ENCODE data around the gene NOTCH4. TPM values are rescaled to one million over a fixed set of nuclear protein-coding genes. Genes with fewer than 3 reads are reported as not detected.

Gene NOTCH4
- total and polyA plus RNA-seq, 9 of the 15 experiments (the other 6 are each of a cell fraction or from before 2014, with no cell fraction given): 0.24 to 4.3 (median 1.7) TPM

DNA sequence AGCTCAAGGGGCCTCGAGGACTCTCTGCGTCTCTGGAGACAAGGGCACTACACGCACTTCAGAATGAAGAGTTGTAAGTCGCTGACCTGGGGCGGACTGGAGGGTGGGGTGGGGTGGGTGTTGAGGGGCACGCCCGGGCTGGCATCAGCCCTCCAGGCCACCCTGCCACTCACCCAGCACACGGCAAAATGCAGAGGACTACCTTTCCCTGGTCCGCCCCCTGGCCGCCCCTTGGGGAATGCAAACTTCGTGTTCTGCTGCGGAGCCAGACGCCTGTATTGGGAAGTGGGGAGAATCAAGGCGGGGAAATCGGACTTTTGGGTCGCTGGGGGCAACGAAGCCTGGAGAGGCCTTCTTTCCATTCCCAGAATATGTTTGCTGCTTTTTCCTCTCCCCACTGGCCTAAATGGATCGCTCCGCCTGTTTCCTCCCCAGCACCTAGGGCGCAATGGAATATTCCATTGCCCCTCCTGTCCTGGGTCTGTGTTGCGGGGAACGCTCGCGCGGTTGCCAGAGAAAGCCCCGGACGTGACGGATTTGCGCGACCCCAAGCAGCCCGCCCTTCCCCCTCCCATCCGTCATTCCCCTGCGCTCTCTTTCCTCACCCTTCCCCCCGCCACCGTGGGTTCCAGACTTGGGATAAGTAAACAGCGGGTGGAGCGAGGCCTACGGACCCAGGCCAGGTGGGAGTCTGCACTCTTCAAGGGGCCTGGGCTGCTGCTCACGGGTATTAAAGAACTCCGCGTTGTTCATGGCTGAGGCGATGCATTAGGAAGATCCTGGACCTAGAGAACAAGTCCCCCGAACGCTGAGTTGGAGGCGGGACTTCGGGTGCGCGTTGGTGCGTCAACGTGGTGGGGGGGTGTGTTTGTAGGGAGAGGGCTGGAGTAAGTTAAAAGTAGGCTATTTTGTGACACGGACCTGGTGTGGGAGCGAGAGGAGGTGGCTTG is 70.0 kb downstream of the NOTCH4 start, which contains the start of gene PPT2 (continued):
- TF ChIP-seq, protein P1, sequence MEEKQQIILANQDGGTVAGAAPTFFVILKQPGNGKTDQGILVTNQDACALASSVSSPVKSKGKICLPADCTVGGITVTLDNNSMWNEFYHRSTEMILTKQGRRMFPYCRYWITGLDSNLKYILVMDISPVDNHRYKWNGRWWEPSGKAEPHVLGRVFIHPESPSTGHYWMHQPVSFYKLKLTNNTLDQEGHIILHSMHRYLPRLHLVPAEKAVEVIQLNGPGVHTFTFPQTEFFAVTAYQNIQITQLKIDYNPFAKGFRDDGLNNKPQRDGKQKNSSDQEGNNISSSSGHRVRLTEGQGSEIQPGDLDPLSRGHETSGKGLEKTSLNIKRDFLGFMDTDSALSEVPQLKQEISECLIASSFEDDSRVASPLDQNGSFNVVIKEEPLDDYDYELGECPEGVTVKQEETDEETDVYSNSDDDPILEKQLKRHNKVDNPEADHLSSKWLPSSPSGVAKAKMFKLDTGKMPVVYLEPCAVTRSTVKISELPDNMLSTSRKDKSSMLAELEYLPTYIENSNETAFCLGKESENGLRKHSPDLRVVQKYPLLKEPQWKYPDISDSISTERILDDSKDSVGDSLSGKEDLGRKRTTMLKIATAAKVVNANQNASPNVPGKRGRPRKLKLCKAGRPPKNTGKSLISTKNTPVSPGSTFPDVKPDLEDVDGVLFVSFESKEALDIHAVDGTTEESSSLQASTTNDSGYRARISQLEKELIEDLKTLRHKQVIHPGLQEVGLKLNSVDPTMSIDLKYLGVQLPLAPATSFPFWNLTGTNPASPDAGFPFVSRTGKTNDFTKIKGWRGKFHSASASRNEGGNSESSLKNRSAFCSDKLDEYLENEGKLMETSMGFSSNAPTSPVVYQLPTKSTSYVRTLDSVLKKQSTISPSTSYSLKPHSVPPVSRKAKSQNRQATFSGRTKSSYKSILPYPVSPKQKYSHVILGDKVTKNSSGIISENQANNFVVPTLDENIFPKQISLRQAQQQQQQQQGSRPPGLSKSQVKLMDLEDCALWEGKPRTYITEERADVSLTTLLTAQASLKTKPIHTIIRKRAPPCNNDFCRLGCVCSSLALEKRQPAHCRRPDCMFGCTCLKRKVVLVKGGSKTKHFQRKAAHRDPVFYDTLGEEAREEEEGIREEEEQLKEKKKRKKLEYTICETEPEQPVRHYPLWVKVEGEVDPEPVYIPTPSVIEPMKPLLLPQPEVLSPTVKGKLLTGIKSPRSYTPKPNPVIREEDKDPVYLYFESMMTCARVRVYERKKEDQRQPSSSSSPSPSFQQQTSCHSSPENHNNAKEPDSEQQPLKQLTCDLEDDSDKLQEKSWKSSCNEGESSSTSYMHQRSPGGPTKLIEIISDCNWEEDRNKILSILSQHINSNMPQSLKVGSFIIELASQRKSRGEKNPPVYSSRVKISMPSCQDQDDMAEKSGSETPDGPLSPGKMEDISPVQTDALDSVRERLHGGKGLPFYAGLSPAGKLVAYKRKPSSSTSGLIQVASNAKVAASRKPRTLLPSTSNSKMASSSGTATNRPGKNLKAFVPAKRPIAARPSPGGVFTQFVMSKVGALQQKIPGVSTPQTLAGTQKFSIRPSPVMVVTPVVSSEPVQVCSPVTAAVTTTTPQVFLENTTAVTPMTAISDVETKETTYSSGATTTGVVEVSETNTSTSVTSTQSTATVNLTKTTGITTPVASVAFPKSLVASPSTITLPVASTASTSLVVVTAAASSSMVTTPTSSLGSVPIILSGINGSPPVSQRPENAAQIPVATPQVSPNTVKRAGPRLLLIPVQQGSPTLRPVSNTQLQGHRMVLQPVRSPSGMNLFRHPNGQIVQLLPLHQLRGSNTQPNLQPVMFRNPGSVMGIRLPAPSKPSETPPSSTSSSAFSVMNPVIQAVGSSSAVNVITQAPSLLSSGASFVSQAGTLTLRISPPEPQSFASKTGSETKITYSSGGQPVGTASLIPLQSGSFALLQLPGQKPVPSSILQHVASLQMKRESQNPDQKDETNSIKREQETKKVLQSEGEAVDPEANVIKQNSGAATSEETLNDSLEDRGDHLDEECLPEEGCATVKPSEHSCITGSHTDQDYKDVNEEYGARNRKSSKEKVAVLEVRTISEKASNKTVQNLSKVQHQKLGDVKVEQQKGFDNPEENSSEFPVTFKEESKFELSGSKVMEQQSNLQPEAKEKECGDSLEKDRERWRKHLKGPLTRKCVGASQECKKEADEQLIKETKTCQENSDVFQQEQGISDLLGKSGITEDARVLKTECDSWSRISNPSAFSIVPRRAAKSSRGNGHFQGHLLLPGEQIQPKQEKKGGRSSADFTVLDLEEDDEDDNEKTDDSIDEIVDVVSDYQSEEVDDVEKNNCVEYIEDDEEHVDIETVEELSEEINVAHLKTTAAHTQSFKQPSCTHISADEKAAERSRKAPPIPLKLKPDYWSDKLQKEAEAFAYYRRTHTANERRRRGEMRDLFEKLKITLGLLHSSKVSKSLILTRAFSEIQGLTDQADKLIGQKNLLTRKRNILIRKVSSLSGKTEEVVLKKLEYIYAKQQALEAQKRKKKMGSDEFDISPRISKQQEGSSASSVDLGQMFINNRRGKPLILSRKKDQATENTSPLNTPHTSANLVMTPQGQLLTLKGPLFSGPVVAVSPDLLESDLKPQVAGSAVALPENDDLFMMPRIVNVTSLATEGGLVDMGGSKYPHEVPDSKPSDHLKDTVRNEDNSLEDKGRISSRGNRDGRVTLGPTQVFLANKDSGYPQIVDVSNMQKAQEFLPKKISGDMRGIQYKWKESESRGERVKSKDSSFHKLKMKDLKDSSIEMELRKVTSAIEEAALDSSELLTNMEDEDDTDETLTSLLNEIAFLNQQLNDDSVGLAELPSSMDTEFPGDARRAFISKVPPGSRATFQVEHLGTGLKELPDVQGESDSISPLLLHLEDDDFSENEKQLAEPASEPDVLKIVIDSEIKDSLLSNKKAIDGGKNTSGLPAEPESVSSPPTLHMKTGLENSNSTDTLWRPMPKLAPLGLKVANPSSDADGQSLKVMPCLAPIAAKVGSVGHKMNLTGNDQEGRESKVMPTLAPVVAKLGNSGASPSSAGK (IDR thresholded peaks at IDR 0.05): peak; percentile 42
- TF ChIP-seq PPARD (CRISPR knock-in tag; IDR thresholded peaks at IDR 0.05) (no peak), ZNF778 (CRISPR knock-in tag; IDR thresholded peaks at IDR 0.05) (no peak), HDGF (IDR thresholded peaks at IDR 0.05) (no peak), PHB2 (IDR thresholded peaks at IDR 0.05; ENCODE audit: low read depth) (no peak), NEUROD1 (IDR thresholded peaks at IDR 0.05; ENCODE audit: borderline replicate concordance, low read depth, low read length, partially characterized antibody) (peak; percentile 15), ARID1B (IDR thresholded peaks at IDR 0.05) (no peak), TCFL5 (CRISPR knock-in tag; conservative IDR thresholded peaks at IDR 0.05) (no peak), NCOA4 (IDR thresholded peaks at IDR 0.05; ENCODE audit: partially characterized antibody) (no peak), MCM7 (IDR thresholded peaks at IDR 0.05) (no peak), DACH1 (IDR thresholded peaks at IDR 0.05; ENCODE audit: partially characterized antibody) (no peak), ZNF444 (CRISPR knock-in tag; IDR thresholded peaks at IDR 0.05) (no peak), ZNF23 (CRISPR knock-in tag; IDR thresholded peaks at IDR 0.05) (no peak)
- TF ChIP-seq, protein P2, sequence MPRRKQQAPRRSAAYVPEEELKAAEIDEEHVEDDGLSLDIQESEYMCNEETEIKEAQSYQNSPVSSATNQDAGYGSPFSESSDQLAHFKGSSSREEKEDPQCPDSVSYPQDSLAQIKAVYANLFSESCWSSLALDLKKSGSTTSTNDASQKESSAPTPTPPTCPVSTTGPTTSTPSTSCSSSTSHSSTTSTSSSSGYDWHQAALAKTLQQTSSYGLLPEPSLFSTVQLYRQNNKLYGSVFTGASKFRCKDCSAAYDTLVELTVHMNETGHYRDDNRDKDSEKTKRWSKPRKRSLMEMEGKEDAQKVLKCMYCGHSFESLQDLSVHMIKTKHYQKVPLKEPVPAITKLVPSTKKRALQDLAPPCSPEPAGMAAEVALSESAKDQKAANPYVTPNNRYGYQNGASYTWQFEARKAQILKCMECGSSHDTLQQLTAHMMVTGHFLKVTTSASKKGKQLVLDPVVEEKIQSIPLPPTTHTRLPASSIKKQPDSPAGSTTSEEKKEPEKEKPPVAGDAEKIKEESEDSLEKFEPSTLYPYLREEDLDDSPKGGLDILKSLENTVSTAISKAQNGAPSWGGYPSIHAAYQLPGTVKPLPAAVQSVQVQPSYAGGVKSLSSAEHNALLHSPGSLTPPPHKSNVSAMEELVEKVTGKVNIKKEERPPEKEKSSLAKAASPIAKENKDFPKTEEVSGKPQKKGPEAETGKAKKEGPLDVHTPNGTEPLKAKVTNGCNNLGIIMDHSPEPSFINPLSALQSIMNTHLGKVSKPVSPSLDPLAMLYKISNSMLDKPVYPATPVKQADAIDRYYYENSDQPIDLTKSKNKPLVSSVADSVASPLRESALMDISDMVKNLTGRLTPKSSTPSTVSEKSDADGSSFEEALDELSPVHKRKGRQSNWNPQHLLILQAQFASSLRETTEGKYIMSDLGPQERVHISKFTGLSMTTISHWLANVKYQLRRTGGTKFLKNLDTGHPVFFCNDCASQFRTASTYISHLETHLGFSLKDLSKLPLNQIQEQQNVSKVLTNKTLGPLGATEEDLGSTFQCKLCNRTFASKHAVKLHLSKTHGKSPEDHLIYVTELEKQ (CRISPR knock-in tag; IDR thresholded peaks at IDR 0.05): no peak

Data from K562 (cell line).